ENCODE data around the gene PHACTR3.

DNA sequence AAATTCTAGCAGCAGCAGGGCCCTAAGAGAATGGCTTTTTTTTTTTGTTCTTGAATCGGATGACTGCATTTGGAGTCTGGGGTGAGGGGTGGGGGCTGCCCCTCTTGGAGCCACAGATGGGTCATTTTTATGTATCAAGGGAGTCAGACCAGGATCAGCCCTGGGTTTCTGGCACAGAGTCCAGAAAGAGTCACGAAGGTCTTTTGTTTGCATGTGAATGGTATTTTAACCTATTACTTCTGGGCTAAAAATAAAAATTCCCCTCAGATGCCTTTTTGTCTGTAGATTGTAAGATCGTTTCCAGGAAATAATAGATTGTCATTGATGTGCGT lies 72.5 kb downstream of the PHACTR3 start:
- TF ChIP-seq, protein P1, sequence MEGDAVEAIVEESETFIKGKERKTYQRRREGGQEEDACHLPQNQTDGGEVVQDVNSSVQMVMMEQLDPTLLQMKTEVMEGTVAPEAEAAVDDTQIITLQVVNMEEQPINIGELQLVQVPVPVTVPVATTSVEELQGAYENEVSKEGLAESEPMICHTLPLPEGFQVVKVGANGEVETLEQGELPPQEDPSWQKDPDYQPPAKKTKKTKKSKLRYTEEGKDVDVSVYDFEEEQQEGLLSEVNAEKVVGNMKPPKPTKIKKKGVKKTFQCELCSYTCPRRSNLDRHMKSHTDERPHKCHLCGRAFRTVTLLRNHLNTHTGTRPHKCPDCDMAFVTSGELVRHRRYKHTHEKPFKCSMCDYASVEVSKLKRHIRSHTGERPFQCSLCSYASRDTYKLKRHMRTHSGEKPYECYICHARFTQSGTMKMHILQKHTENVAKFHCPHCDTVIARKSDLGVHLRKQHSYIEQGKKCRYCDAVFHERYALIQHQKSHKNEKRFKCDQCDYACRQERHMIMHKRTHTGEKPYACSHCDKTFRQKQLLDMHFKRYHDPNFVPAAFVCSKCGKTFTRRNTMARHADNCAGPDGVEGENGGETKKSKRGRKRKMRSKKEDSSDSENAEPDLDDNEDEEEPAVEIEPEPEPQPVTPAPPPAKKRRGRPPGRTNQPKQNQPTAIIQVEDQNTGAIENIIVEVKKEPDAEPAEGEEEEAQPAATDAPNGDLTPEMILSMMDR (IDR thresholded peaks at IDR 0.05; ENCODE audit: extremely low read depth in 1 of 2, insufficient read depth in 1 of 2, low read depth in 1 of 2, low read length in 2 of 2), result no peak
- TF ChIP-seq MYC (IDR thresholded peaks at IDR 0.05; ENCODE audit: low read depth, low read length), result no peak
